Brain microvascular endothelial cell (primary cell): Measurements from ENCODE around the gene UBE2D3.

Experiments
- DNase-seq: peaks from one replicate; pipeline ENCODE4 v3.0.0-alpha.2; 2020
- H3K27ac ChIP-seq: fragments of 250-450 bp; sonication (Bioruptor Pico); 2 replicates; pipeline ENCODE4 v1.5.1; 2020; ENCODE audit warnings: mild to moderate bottlenecking, moderate library complexity
- H3K27me3 ChIP-seq: fragments of 250-450 bp; sonication (Bioruptor Pico); replicated peaks from 2 replicates; pipeline ENCODE4 v1.5.1; 2020; ENCODE audit warnings: mild to moderate bottlenecking
- H3K36me3 ChIP-seq: fragments of 250-450 bp; sonication (Bioruptor Pico); replicated peaks from 2 replicates; pipeline ENCODE4 v1.5.1; 2020; ENCODE audit warnings: mild to moderate bottlenecking
- H3K4me3 ChIP-seq: 2 replicates; pipeline ENCODE4 v1.5.1; 2011; ENCODE audit warnings: low read depth, mild to moderate bottlenecking, control low read depth, low read length, moderate library complexity
- CTCF ChIP-seq: IDR thresholded peaks from 2 replicates; pipeline ENCODE4 v1.5.1; 2011; ENCODE audit warnings: low read depth, mild to moderate bottlenecking, moderate library complexity, low read length, control low read depth, inconsistent platforms; ENCODE audit errors: missing control alignments
- in situ Hi-C: cut with HindIII; loops from 2 replicates; pipeline ENCODE4 v1.10.0; 2017; ENCODE audit warnings: low sequenced_read_pairs, low pct_ligation_motif_present

Gene UBE2D3

GRCh38 chr4:102858828-102859464 lies 31.6 kb upstream of the UBE2D3 start:
- no peak overlapping the region for H3K27ac ChIP-seq
- no peak for TF ChIP-seq CTCF
- in situ Hi-C loops: no loop called here

GRCh38 chr4:102850370-102850769 lies 23.0 kb upstream of the UBE2D3 start:
- Histone ChIP-seq H3K4me3 (no peak overlapping the region), H3K27ac (no peak overlapping the region), H3K27me3 (no peaks in the 10 kb centered on the region), H3K36me3 (no peaks in the 10 kb centered on the region)
- no peak for DNase-seq
- no peak for TF ChIP-seq CTCF
- in situ Hi-C loops: no loop called here

More at GRCh38 chr4:102858828-102859464, 31.6 kb upstream of the UBE2D3 start:
- no peak for DNase-seq
- no peaks in the 10 kb centered on the region for H3K27me3 ChIP-seq
- no peaks in the 10 kb centered on the region for H3K36me3 ChIP-seq
- H3K4me3 ChIP-seq: no peak overlapping the region

- in situ Hi-C loops: no loop called here
- no peak for DNase-seq
Observed at GRCh38 chr4:102849579-102850104, 22.3 kb upstream of the UBE2D3 start.

GRCh38 chr4:102847687-102848086 lies 20.3 kb upstream of the UBE2D3 start:
- H3K36me3 ChIP-seq: no peaks in the 10 kb centered on the region
- H3K4me3 ChIP-seq: no peak overlapping the region
- DNase-seq: no peak
- H3K27me3 ChIP-seq: no peaks in the 10 kb centered on the region
- H3K27ac ChIP-seq: no peak overlapping the region
- in situ Hi-C loops: no loop called here
- no peak for TF ChIP-seq CTCF

More at GRCh38 chr4:102849579-102850104, 22.3 kb upstream of the UBE2D3 start:
- Histone ChIP-seq H3K27me3 (no peaks in the 10 kb centered on the region), H3K4me3 (no peak overlapping the region), H3K27ac (no peak overlapping the region), H3K36me3 (no peaks in the 10 kb centered on the region)
- no peak for TF ChIP-seq CTCF

- H3K27me3 ChIP-seq: no peaks in the 10 kb centered on the region
- H3K4me3 ChIP-seq: no peak overlapping the region
- DNase-seq: no peak
- no peak overlapping the region for H3K27ac ChIP-seq
- in situ Hi-C loops: no loop called here
- no peak for TF ChIP-seq CTCF
- no peaks in the 10 kb centered on the region for H3K36me3 ChIP-seq
Observed at GRCh38 chr4:102843938-102844337, 16.6 kb upstream of the UBE2D3 start.

- DNase-seq: no peak
- TF ChIP-seq CTCF: no peak
- no peaks in the 10 kb centered on the region for H3K27me3 ChIP-seq
- H3K36me3 ChIP-seq: no peaks in the 10 kb centered on the region
- no peak overlapping the region for H3K4me3 ChIP-seq
- H3K27ac ChIP-seq: no peak overlapping the region
- in situ Hi-C loops: no loop called here
Observed at GRCh38 chr4:102843273-102843672, 15.9 kb upstream of the UBE2D3 start.
